Stimulated activated CD4-positive, alpha-beta T cell treated with anti-CD3 and anti-CD28 coated beads, Interleukin-2, amount 100 ng/mL, for 4 hours (primary cell): ENCODE measurements around the gene SLC13A4.
"Not testable (repeated sequence)": the region's sequence is repeated elsewhere in the genome, so short reads cannot be mapped to it uniquely, and the experiment has no call there.

Experiments
- DNase-seq: peaks from one replicate; pipeline ENCODE4 v3.0.0-alpha.2; 2020; ENCODE audit warnings: low read depth

SLC13A4 gene, protein sequence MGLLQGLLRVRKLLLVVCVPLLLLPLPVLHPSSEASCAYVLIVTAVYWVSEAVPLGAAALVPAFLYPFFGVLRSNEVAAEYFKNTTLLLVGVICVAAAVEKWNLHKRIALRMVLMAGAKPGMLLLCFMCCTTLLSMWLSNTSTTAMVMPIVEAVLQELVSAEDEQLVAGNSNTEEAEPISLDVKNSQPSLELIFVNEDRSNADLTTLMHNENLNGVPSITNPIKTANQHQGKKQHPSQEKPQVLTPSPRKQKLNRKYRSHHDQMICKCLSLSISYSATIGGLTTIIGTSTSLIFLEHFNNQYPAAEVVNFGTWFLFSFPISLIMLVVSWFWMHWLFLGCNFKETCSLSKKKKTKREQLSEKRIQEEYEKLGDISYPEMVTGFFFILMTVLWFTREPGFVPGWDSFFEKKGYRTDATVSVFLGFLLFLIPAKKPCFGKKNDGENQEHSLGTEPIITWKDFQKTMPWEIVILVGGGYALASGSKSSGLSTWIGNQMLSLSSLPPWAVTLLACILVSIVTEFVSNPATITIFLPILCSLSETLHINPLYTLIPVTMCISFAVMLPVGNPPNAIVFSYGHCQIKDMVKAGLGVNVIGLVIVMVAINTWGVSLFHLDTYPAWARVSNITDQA

DNA sequence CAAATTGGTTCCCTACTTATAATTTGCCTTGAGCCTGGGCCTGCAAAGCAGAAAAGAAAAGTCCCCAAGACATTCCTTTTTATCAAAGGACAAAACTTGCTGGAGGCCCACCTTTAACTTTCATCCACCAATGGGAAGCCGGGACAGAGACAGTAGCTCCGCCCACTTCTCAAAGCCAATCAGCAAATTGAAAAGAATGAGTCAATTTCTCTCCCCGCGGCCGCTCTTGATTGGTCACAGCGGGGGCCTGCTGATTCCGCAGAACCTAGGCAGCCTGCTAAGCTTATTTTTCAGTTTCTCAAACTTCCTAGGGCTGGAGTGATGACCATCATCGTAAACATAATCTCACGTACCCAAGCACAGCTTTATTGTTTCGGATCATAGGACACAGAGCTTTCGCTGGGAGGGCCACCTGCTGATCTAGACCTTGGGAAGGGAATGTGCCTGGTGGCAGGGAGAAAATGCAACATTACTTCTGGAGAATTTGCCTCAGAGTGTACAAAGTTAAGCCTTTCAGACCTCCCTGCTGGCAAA, at the start of gene SLC13A4:
SLC13A4 (minus strand) TSS at position 51 of the 534 bp plus-strand sequence. CDS start 690 bp downstream, outside the sequence.
- DNase-seq, result no peak

DNA sequence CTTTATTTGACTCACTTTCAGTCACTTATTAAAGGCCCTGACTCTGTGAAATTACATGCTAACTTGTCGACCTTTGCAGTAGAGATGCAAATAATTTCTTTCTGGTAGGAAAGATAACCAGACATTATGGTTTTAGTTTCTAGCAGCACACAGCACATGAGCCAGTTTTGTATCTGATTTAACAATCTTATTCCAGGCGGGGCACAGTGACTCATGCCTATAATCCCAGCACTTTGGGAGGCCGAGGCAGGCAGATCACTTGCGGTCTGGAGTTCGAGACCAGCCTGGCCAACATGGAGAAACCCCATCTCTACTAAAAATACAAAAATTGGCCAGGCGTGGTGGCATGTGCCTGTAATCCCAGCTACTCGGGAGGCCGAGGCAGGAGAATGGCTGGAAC, 47.9 kb upstream of the SLC13A4 start:
- not testable (repeated sequence) for DNase-seq

DNA sequence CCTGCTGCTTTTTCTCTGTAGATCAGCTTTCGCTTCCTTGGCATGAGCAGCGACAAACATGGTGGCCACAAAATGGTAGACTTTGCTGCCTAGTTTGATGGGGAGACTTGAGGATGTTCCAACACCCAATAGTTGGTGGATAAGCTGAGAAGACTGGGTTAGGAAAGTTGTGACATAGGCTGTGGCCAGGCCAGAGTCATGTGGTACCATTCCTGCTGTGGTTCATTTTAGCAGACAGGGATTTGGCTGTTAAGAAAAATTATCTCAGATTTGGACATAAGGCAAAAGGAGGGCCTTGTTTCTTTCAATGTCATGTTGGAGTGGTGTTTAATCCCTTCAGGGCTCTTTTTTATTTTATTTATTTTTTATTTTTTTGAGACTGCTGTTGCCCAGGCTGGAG, 47.2 kb upstream of the SLC13A4 start:
- no peak for DNase-seq

DNA sequence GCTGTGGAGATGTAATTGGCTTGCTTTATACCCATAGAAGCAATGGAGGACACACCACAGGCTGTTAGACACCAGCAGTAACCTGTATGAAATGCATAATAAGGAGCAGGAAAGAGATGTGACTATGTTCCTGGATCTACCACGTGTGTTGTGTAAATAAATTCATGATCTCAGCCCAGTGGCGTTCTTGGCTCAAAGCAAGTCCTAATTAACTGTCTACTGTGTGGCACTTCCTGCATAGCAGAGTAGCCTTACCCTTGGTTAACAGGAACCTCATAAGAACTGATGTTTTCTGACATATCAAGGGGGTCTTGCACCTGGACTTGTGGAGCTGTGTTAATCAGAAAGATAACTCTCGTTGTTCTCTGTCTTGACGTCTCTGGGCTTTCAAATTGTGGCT, 46.3 kb upstream of the SLC13A4 start:
- no peak for DNase-seq

DNA sequence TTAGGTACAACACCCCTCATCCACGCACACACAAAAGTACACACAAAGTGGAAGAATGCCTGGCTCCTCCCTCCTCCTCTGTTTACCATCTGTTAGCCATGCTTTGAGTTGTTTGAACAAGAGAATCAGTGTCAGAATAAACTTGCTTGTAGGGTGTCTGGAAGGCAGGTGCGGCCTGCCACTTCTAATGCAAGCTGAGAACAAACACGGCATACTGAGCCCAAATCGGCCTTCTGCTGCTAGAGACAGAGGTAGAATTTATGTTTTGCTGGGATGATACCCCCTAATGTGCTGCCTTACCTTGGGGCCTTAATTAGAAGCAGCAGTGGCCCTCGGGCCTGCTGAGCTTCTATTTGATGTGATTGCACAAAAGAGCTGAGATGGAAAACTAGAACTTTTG, 45.5 kb upstream of the SLC13A4 start:
- no peak for DNase-seq

DNA sequence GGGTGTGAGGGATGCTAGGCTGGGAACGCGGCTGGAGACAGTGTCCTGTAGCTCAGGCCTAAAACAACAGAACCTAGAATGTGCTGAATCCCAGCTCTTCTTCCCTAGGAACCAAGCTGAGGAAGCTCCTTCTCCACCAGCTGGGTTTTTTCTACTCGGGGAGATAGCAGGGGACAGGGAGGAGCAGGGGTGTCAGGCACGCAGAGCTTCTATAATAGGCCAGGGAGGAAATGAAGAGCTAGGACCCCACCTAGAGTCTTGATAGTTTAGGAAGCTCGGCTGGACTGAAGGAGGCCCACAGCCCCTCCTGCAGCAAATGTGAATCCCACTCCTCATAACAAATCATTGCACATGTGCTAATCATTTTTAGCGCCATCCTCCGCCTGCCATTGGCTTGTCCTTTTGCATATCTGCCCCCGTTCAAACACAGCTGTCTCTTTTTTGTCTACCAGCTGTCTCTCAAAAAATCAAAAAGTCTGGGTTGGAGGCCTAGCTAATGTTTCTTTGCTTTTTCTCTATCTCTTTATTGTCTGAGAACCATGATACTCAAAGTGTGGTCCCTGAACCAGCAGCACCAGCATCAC, 44.7 kb upstream of the SLC13A4 start:
- no peak for DNase-seq

DNA sequence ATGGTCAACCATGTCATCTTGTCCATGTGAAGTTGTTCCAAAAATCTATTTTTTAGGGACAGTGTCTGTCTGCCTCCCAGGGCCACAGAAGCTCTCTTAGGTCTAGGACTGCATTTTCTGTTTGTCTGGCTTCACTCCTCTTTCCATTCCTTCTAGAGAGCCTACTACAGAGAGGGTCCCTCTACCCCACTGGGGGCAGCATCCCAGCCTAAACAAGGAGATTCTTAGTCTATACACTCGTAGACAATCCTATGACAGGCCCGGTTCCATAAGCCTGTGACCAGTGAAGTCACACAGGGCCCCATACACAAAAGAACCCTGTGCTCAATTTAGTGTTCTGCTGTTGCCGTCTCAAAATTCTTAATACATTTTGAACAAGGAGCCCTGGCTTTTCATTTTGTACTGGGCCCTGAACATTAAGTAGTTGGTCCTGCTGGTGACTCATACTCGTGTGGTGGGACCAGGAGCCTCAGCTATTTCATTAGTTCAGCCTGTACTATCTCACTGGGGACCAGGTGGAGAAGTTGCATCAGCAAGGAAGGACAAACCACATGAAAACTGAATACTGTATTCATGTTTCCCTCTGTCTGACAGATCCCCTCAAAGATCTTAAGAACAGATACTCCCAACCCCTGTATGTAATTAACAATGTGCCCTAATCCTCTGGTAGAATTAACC, 44.1 kb upstream of the SLC13A4 start:
- DNase-seq, result no peak

DNA sequence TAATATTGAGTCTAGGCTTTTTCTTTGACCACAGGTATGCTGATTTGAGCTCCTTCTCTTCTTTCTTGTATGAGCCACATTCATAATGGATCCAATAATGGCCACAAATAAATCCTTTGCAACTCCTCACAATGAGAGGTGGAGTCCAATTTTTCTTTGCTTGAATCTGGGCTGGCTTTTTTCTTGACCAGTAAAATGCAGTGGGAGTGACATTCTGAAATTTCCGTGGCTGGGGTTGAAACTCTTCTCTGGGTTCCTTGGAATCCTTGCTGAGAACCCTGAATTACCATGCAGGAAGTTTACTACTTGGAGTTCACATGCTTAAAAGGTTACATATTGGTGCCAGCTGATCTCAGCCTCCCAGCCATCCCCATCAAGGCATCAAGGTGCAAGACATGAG, 43.1 kb upstream of the SLC13A4 start:
- no peak for DNase-seq

DNA sequence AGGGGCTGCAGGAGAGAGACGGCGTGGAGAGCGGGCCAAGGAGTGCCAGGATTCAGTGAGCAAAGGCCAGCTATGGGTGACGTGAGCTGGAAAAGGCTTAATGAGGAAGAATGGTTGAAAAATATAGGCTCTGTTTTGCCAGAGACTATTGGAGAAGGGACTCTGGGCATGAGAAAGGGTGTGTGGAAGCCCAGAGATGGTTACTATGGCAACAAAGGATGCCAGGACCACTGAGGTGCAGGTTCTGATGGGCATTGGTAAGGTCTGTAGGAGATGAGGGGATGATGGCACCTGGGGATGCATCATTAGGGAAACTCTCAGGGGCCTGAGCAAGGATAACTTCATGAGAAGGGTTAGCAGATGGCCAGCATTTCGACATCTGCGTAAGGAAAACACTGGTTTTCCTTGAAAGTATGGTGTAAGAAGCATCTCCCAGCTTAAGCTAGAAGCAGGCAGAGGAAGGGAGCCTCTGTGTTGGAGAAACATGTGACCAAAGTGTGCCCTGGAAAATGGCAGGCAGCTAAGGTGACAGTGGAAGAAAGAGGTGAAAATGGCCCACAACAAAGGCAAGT, 42.2 kb upstream of the SLC13A4 start:
- DNase-seq, result no peak

DNA sequence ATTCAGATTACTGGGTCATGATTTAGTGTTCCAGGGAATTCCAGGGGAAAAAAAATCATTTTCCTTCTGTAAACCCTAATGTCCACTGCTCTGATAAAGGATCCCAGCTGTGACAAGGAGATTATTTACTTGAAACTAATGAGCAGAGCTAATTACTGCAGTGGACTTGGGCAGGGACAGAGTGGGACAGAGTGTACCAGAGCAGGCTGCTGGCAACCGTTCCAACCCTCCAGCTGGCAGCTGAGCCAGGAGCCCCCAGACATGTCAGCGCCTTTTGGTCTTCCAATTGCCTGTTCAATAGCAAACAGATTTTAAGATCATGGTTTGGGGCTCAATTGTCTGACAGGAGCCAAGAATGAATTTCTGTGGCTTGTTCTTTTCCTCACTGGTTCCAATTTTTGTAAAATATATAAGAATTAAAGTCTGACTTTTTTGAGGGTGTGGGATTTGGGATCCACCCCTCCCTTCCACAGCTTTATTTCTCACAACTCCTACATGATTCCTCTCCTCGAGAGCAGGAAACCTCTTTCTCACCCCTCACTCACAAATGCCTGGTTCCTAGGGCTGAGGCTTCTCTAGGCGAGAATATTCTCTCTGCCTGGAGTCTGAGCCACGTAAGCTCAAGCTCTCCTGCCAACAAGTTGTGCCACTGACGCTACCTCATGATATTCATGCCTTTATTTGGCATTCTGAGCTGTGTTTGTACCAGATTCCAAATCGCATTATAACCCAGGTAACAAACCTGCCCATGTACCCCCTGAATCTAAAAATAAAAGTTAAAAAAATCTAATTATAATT, 41.2 kb upstream of the SLC13A4 start:
- no peak for DNase-seq

DNA sequence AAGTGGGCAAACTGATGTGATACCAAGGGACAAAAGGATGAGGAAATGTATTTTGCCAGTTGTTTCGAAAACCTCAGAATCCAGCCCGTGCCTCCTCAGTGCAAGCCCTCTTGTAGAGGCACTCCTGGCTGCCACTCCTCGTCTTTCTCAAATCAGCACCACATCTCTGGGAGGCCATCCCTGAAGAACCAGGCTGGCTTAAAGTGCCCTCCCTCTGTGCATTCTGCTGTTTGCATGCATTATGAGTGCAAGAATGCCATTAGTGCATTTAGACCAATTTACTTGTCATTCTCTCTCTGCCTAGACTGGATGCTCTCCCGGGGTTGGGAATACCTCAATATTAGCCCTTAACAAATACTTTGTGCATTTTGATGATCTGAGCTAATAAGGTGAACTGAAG, 40.5 kb upstream of the SLC13A4 start:
- no peak for DNase-seq

DNA sequence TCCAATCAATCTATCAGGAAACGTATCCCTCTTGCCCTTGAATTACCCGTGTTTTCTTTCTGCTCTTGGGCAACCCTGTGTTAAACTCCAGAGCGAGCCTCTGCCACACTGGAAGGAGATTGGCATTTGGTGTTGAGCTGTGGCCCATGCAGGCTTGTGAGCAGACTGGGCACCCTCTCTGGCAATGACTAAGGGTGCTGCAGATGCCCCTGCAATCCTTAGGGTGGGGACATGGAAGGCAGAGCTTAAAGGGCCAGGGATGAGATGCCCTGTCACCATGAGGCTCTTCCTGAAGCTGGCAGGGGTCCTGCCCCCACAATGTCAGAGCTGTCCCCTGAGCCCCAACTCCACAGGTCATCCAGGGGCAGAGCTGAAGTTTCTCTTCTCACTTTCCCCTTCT, 40.1 kb upstream of the SLC13A4 start:
- DNase-seq, result no peak

DNA sequence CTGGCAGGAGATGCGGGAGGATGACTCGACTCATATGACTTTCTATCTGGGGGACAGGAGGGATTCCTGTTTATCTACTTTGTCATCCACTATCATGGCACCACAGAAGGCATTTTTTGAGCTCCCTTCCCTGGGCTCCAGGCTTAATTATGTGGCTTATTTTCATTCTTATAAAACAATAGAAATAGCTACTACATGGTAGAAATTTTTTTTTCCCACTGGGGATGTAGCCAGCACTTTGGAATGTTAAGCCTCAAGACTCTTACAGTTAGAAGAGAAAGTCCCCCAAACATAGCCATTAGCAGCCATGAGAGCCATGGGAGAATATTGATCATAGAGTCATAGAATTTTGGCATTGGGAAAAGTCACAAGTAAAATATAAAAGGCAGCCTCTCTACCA, 35.3 kb upstream of the SLC13A4 start:
- no peak for DNase-seq

DNA sequence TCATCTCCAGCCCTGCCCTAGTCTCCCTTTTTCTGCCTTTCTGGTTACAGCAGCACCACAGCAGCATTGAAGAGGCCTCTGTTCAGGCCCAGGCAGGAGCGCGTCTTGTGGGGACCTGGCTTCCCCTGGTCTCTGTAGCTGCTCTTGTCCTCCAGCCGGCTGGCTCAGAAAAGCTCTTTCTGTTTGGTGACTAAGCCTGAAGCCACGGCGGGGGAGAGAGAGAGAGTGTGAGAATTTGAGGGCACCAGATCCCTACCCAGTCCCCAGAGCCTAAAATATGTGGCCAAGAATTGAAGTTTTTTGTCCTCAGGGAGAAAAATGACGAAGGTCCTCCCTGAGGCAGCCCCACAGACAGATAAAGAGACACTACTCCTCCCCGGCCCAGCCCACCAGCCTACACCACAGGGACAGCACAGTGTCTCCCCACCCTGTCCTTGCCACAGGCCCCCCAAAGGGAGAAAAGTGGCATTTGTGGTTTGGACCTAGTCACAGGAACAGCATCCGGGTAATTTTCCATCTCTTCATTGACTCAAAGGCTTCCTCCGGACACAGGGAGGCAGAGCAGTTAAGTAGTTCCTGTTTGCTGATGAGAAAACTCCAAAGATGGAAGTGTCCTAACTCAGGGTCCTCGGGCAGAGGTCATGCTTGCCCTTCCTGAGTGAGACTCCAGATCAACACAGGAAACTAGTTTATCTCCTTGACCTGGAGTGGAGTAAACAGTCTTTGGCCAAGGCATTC, 33.9 kb upstream of the SLC13A4 start:
- no peak for DNase-seq

DNA sequence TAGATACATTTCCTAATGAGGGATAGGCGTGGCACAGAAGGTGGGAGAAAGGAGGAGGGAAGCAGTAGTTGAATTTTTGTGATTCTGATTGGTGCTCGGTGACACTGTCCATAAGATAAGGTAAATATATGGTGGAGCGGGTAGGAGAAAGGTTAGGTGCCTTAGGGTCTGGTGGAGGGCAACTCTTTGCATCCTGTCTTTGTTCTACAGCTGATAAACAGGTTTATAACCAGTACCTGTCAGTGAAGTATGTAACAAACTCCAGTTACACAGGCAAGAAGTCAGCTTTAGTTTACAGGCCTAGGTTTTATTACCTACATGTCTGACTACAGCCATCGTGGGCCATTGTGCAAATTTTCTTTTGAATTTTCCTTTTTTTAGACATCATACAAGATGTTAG, 31.5 kb upstream of the SLC13A4 start:
- DNase-seq, result no peak

DNA sequence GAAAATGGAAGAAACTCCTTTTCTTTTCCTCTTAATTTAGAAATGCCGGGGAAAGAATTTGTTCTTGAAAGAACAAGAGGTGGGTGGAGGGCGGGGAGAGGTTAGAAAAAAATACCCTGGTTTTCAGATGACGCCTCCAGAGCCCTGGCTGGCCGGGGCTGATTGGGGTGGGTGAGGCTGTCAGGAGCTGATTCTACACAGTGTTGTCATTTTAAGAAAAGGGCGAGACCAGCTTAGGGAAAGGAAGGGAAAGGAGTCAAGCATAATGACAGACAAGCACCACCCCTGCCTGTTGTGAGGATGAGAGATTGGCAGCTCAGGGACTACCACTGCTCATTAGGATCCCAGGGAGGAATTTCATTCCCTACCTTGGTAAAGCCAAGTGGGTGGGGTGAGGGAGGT, 30.5 kb upstream of the SLC13A4 start:
- DNase-seq, result no peak

DNA sequence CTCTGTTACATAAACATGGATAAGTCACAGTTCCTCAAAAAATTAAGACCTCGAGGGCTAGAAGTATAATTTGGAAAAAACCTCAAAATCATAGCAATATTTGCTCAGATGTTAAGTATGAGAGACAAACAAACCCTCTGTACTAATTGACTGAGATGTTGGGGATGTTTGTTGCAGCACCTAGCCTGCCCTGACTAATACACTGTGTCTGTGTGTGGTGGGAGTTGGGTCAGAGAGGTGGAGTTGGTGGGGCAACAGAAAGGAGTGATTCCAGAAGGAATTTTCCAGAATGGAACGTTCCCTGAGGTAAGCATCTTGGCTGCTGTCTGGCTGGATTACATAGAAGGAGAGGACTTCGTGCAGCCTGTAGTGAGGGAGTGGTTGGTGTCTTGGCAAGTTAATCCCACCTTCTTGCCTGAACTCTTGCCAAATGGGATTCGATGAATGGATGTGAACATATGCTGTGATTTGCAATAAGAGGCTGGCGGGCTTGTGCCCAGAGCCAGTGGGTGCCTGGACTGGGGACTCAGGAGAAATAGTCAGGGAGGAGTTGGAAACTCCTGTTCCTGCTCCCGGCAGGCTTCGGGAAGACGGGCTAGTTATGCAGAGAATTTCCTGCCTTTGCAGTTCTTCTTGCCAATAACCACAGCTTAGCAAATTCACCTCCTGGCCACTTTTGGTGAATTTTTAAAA, 29.9 kb upstream of the SLC13A4 start:
- no peak for DNase-seq

DNA sequence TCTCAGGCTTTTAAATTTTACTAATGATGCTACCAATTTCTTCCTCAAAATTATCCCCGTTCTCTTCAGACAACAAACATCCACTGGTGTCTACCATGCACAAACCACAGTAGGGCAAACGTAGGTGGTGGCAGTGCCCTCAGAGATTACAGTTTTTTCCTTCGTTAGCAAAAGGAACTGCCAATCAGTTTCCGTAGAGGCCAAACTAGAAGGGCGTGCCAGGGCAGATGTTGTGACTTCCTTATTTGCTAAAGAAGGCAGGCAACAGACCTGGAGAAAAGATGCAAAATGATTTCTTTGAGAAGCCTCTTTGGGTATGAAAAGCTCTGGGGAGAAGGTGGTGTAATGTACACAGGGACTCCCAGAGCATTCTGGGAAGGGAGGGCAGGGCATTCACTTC, 28.2 kb upstream of the SLC13A4 start:
- DNase-seq, result no peak

DNA sequence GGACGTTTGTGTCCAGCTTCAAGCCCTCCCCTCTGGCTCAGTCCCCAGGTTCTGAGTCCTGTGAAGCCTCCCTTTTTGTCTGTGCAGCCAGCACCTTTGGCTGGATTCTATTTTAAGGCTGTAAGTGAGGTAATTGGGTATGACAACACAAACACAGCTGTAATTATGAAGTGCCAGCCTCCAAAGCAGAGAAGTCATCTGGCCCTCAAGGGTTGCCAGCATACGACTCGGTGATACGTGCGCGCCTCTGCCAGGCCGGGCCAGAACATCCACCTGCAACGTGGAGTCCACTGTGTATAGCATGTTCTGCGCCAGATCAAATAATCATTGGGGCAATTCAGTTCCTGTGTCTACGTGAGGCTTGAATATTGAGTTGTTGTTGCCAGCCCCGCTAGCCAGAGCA, 27.4 kb upstream of the SLC13A4 start:
- no peak for DNase-seq
